HG03175 (cell line): Measurements from ENCODE around the gene IYD.
"Not testable (repeated sequence)": the region's sequence is repeated elsewhere in the genome, so short reads cannot be mapped to it uniquely, and the experiment has no call there.

Experiments
- ATAC-seq: cut with Tn5 transposase; IDR thresholded peaks from one replicate; pipeline ENCODE4 v1.9.1; 2021; ENCODE audit warnings: mild to moderate bottlenecking, moderate library complexity; ENCODE audit not compliant: unreplicated experiment

IYD gene

DNA sequence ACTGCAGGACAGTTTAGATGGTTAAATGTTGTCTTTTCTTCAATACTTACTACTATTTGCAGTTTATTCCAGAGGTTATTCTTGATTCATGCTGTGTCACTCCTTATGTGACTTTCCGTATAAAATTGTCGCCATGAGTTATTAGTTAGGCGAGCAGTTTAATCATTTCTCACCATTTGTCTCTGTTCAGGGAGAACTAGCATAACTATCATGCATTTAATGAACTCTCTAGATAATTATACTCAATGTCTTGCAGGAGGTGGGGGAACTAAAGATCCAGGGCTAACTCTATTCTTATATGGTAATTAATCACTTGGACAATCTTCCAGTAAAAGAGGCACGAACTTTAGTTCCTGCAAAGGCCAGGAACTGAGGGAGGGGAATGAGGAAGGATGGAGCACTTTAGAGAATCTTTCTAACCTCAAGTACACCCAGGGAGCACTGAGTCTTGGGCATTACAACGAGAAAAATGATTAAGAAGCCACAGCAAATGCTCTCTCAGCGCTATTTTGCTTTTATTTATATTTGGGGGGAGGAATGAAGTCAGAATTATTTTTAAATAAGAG, 58.3 kb downstream of the IYD start:
- no peak for ATAC-seq

- no peak for ATAC-seq
These were observed 59.0 kb downstream of the IYD start for GRCh38 chr6:150427843-150428242.

GRCh38 chr6:150430815-150431214, 62.0 kb downstream of the IYD start:
- no peak for ATAC-seq

- ATAC-seq = no peak
These were observed 66.5 kb downstream of the IYD start for GRCh38 chr6:150435360-150435759.

GRCh38 chr6:150435832-150436231, 67.0 kb downstream of the IYD start:
- no peak for ATAC-seq

DNA sequence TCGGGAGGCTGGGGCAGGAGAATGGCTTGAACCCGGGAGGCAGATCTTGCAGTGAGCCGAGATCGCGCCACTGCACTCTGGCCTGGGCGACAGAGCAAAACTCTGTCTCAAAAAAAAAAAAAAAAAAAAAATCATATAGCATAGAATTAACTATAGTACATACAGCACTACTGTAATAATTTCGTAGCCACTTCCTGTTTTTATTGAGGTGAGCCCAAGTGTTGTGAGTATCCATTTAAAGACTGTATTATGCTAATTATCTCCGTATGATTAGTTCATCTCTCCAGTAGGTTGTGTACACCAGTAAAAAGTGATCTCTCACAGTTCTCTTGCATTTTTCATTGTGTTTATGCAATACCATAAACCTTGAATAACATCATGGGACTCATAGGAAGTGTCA, 70.6 kb downstream of the IYD start:
- ATAC-seq = no peak

DNA sequence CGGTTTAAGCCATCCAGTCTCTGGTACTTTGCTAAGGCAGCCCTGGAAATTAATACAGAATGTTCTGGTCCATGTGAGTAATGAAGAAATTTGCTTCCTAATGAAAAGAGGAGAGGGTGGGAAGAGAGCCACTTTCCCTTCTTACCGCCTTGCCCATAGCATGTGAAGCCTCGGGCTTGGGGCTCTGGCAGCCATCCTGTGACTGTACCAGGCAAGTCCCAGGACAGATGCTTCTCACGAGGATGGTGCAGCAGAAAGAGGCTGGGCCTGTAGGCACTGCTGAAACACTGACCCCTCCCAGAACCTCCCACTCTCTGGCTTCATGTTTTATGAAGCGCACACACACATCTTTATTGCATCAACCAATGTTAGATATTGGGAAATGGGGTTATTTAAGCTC, 74.8 kb downstream of the IYD start:
- no peak for ATAC-seq

DNA sequence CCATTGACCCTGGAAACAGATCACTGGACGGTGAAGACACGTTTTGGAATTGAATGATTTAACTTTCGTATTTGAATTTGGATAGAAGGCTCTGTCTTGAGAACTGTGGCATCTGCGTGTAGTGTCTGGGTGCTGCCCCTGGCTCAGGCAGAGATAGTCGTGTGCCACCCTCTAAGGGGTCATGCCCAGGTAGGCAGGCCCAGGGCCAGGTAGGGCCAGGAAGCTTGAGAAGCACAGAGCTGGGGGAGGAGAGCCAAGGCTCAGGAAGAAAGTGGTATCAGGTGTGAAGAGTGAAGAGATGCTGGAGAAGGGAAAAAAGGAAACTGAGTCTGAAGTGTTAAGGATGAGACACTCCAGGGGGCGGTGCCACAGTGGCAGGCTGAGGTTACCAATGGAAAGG, 75.5 kb downstream of the IYD start:
- ATAC-seq = no peak

DNA sequence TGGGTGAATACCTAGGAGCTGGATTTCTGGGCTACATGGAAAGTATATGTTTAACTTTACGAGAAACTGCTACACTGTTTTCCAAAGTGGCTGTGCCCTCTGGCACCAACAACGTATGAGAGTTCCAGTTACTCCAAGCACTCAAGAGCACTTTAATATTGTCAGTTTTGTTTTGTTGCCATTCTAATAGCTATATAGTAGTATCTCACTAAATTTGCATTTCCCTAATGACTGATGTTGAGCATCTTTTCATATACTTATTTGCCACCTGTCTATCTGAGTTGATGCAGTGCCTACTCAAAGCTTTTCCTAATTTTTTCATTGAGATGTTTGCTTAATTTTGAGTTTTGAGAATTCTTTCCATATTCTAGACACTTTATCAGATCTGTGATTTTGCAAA, 76.7 kb downstream of the IYD start:
- ATAC-seq = no peak

DNA sequence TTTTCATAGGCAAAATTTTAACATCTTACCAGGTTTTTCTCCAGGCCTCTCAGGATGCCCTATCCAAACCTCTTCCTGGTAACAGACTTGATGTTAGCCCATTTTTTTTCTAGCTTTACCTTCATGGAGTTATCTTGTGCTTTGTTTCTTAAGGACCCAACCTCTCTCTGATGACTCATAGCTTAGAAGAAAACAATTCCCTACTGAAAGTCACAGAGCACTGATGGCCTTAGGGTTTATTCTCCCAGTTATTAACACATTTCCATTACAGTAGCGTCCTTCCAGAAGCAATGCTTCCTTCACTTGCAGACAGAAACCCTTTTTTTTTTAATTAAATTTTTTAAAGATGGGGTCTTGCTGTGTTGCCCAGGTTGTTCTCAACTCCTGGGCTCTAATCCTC, 79.4 kb downstream of the IYD start:
- no peak for ATAC-seq

DNA sequence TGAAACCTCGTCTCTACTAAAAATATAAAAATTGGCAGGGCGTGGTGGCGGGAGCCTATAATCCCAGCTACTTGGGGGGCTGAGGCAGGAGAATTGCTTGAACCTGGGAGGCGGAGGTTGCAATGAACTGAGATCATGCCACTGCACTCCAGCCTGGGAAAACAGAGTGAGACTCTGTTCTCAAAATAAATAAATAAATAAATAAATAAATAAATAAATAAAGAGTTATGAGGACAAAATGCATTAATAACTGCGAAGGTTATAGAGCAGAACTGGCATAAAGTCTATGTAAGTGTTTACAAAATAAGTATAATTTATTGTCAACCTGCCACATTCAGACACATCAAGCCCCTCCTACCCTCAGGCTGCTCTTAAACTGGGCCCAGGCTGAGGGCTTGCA, 80.2 kb downstream of the IYD start:
- not testable (repeated sequence) for ATAC-seq

GRCh38 chr6:150450918-150451317, 82.1 kb downstream of the IYD start:
- ATAC-seq = no peak

DNA sequence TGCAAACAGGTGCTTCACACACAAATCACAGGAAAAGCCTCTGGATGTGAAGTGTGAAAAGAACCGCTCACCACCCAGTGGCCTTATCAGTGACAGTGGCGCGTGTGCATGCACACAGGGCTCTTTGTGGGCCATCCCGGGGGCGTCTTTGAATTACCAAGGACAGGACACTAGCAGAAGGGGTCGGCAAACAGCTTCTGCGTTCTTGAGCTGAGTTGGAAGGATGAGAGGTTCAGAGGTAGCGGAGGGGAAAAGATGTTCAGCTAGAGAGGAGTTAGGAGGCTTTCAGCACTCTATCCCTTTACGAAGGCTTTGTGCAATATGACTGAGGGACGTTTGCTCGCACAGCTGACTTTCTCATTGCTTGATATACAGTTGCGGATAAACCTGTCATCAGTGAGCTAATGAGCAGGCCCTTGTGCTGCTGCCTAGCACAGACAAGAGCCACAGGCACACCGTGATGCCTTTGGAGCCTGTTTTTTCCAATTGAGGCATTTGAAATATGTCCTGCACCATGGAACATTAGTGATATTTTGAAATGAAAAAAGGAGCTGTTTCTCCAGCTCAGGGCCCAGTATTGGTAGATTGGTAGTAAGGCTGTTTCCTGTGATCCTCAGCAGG, 83.1 kb downstream of the IYD start:
- no peak for ATAC-seq

DNA sequence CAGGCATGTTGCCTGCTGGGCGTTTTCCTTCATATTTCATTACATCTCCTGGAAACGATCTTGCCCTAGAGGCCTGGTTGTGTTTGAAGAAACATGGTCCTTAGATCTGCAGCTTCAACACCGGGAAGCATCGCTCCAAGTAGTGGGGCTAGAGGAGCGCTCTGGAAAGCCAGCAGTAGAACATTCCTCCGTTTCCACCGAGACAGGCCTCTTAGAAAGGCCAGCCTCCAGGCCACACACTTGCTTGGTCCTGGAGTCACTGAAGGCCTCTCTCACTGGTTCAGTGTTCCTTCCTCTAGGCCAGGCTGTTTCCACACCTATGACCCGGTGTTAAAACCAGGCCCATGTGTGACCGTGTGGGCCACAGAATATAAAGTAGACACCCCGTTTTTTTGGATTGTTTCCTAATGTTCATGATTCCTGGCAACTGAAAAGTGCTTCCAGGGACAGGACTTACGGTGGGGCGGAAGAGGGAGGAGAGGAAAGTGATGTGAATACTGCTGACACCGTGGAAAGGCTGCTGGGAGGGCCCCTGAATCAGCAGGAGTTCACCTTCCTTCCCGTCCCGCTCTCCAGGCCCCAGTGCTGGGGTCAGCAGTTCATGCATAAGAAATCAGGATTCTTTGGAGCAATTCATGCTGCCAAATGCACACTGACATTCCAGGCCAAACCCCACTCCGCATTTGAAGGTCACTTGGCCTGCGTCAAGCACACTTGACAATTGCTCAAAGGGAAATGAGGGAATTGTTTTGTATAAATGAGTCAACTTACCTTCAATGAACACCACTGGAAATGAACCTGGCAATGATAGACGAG, 83.8 kb downstream of the IYD start:
- ATAC-seq = no peak

GRCh38 chr6:150453357-150453756, 84.5 kb downstream of the IYD start:
- ATAC-seq = no peak
